GM12892 (cell line): ENCODE measurements around the gene HCCS.
"Not testable (repeated sequence)": the region's sequence is repeated elsewhere in the genome, so short reads cannot be mapped to it uniquely, and the experiment has no call there.

Experiments used
- DNase-seq: peaks from one replicate; pipeline ENCODE4 v3.0.0; 2011; ENCODE audit not compliant: insufficient read length
- FAIRE-seq: peaks from 2 replicates; lab custom pipeline; 2011; peaks lifted over from hg19 to GRCh38; lab: Jason Lieb, UNC
- POLR2A ChIP-seq: IDR thresholded peaks from 2 replicates; pipeline ENCODE4 v1.6.1; 2011; ENCODE audit warnings: low read depth, low read length, control low read depth
- POLR2AphosphoS5 ChIP-seq: IDR thresholded peaks from 2 replicates; pipeline ENCODE4 v1.6.1; 2011; ENCODE audit warnings: low read depth, low read length, control low read depth
- TAF1 ChIP-seq: IDR thresholded peaks from 2 replicates; pipeline ENCODE4 v1.6.1; 2011; ENCODE audit warnings: low read depth, mild to moderate bottlenecking, control low read depth, low read length, borderline replicate concordance

The HCCS gene

DNA sequence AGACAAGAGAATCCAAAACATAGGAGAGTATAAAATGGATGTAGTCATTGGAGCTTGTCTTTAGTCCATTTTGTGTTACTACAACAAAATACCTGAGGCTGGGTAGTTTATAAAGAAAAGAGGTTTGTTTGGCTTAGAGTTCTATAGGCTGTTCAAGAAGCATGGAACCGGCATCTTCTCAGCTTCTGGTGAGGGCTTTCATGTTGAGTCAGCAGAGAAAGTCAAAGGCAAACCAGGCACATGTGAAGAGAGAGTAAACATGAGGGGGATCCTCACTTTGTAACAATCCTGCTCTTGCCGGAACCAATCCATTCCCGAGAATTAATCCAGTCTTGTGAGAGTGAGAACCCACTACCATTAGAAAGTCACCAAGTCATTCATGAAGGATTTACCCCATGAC, 8.1 kb upstream of the HCCS start:
- DNase-seq (no peak), FAIRE-seq (no peak)
- TF ChIP-seq POLR2A (no peak), TAF1 (no peak), POLR2AphosphoS5 (no peak)

GRCh38 chrX:11103751-11104150, 7.4 kb upstream of the HCCS start:
- FAIRE-seq (no peak), DNase-seq (no peak)
- no peak for TF ChIP-seq TAF1
- TF ChIP-seq POLR2A, result no peak
- no peak for TF ChIP-seq POLR2AphosphoS5

DNA sequence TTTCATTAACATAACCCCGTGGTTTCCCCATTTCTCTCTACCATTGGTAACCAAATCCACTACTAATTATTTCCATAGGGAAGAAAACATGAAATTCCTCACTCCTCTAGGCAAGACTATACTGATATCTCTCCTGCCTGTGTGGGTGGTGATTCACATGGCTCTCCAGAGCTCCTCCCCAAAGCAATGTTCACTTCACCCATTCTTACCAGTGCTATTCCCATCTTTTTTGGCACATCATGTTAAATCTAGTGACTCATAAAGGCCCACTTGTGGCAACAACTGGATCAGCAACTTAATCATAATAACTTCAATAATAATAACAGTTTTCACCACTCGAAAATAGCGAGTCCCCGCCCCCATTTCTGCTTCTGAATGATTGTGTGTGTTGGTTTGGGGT, 6.1 kb upstream of the HCCS start:
- no peak for DNase-seq
- FAIRE-seq, result no peak
- no peak for TF ChIP-seq TAF1
- TF ChIP-seq POLR2A, result no peak
- no peak for TF ChIP-seq POLR2AphosphoS5

DNA sequence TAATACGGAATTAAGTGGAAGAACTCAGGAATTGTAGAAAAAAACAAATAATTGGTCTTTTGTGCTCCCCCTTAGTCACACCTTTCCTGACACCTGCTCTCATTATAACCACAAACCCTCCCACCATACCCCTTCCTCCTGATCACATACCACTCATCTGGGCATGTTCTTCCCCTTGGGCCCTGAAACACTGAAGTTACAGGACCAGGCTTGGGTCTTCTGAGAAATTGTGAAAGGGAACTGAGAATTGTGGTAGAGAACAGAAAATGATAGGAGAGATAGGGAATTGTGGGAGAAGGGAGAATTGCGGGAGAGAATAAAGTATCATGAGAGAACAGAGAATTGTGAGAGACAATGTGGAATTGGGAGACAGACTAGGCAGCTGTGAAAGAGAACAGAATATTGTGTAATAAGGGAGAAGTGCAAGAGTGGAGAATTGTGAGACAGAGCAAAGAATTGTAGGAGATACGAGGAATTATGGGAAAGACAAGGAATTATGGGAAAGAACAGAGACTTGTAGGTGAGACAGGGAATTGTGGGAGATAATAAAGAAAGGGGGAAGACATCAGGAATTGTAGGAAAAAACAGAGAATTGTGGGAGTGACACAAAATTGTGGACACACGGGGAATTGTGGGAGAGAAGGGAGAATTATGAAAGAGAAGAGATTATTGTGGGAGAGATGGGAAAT, 2.7 kb upstream of the HCCS start:
- TF ChIP-seq TAF1 (no peak), POLR2A (no peak), POLR2AphosphoS5 (no peak)
- no peak for DNase-seq
- FAIRE-seq, result no peak

GRCh38 chrX:11109968-11110367, 1.2 kb upstream of the HCCS start:
- DNase-seq, result no peak
- no peak for FAIRE-seq
- no peak for TF ChIP-seq POLR2AphosphoS5
- no peak for TF ChIP-seq TAF1
- TF ChIP-seq POLR2A, result no peak

DNA sequence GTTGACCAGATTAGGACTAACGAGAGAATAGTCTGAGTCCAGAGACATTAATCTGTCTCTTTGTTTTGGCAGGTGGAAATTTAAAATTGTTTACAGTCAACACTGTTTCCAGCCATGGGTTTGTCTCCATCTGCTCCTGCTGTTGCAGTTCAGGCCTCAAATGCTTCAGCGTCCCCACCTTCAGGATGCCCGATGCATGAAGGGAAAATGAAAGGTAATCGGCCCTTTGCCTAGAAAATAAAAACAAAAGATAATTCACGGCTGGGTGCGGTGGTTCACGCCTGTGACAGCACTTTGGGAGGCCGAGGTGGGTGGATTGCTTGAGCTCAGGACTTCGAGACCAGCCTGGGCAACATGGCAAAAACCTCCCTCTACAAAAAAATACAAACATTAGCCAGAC, 815 bp downstream of the HCCS start:
- FAIRE-seq (no peak), DNase-seq (no peak)
- TF ChIP-seq POLR2A (no peak), POLR2AphosphoS5 (no peak), TAF1 (no peak)

DNA sequence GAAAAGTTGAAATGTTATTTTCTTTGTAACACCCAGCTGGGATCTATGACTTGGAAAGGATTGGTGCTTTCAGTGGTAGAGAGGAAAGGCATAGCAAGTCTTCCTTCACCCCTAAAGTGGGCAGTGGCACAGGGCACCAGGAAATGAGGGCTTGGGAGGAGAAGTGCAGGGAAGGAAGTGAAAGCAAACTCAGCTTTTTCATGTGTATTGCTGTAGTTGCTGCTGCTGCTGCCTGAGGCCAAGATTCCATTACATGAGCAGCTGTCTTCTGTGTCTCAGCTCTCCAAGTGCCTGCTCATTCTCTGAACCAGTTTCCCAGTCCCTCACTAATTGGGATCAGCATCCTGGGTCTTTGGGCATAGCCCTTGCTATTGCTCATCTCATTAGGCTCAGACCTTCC, 2.6 kb downstream of the HCCS start:
- FAIRE-seq (no peak), DNase-seq (no peak)
- TF ChIP-seq TAF1, result no peak
- no peak for TF ChIP-seq POLR2AphosphoS5
- TF ChIP-seq POLR2A, result no peak

DNA sequence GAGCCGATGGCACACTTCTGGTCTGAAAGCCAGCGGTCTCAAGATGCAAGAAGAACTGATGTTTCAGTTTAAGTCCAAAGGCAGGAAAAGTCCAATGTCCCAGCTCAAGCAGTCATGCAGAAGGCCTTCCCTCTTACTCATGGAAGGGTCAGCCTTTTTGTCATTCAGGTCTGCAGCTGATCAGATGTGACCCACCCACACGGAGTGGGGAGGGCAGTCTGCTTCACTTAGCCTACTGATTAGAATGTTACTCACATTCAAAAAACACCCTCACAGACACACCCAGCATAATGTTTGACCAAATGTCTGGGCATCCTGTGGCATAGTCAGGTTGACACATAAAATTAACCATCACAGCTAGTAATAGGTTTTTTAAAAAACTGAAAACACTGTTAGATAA, 6.6 kb downstream of the HCCS start:
- no peak for FAIRE-seq
- no peak for DNase-seq
- TF ChIP-seq POLR2AphosphoS5, result no peak
- TF ChIP-seq TAF1, result no peak
- no peak for TF ChIP-seq POLR2A

- TF ChIP-seq TAF1, result no peak
- no peak for TF ChIP-seq POLR2AphosphoS5
- no peak for TF ChIP-seq POLR2A
- DNase-seq (no peak), FAIRE-seq (no peak)
Observed at GRCh38 chrX:11119313-11119943, 8.3 kb downstream of the HCCS start.

GRCh38 chrX:11123087-11123486, 12.0 kb downstream of the HCCS start:
- FAIRE-seq, DNase-seq: not testable (repeated sequence)

DNA sequence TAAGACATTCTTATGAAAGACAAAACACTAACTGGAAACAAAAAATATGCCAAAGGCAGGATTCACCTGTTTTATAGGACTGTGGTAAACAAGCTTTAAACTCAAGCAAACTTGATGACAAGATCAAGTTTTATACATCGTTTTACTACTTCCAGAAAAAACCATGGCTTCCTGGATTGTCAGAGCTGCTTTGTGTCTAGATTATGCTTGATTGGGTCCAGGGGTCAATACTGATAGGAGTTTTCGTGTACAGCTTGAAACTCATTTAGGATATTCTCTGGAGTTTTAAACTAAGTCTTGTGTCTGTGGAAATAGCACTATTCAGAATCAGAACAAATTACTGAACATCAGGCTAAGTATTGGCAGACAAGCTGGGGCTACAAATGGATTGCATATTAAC, 13.0 kb downstream of the HCCS start:
- DNase-seq (no peak), FAIRE-seq (no peak)
- TF ChIP-seq POLR2AphosphoS5 (no peak), TAF1 (no peak), POLR2A (no peak)

GRCh38 chrX:11125060-11125459, 13.9 kb downstream of the HCCS start:
- DNase-seq (no peak), FAIRE-seq (no peak)
- TF ChIP-seq POLR2AphosphoS5 (no peak), POLR2A (no peak), TAF1 (no peak)

GRCh38 chrX:11129534-11130105, 18.5 kb downstream of the HCCS start:
- no peak for FAIRE-seq
- DNase-seq, result no peak
- TF ChIP-seq POLR2AphosphoS5 (no peak), POLR2A (no peak), TAF1 (no peak)
